IgD-negative memory B cell (primary cell): ENCODE data around the gene SLCO2B1. TPM values are rescaled to one million over a fixed set of nuclear protein-coding genes. Genes with fewer than 3 reads are reported as not detected.

ENCODE experiments used
- H3K27ac Mint-ChIP-seq, 3 donors: one replicate each; pipeline ENCODE4 v1.8.0; 2020 to 2022; ENCODE audit warnings: mild to moderate bottlenecking in 3 of 3, mixed read lengths in 3 of 3, moderate library complexity in 1 of 3
- H3K27me3 Mint-ChIP-seq: one replicate; pipeline ENCODE4 v1.8.0; 2021; ENCODE audit warnings: mixed read lengths
- H3K36me3 Mint-ChIP-seq: one replicate; pipeline ENCODE4 v1.8.0; 2020; ENCODE audit warnings: mild to moderate bottlenecking, mixed read lengths
- H3K4me1 Mint-ChIP-seq, 3 donors: one replicate each; pipeline ENCODE4 v1.8.0; 2020 to 2022; ENCODE audit warnings: mixed read lengths in 3 of 3, mild to moderate bottlenecking in 1 of 3
- H3K4me3 Mint-ChIP-seq, 4 donors: one replicate each; pipeline ENCODE4 v1.8.0; 2020 to 2022; ENCODE audit warnings: mild to moderate bottlenecking in 4 of 4, mixed read lengths in 4 of 4, moderate library complexity in 3 of 4
- H3K9me3 Mint-ChIP-seq, 3 donors: one replicate each; pipeline ENCODE4 v1.8.0; 2020 to 2021; ENCODE audit warnings: mixed read lengths in 3 of 3, mild to moderate bottlenecking in 1 of 3
- polyA plus RNA-seq: library from polyadenylated mRNA; unstranded; fragments of 300-500 nt; fragmentation: Illumina TruSeq; gene quantifications from one replicate; pipeline ENCODE4 v1.2.3, GENCODE V29; 2021

SLCO2B1 gene
- polyA plus RNA-seq, 1 donor from 2014 or later, result not detected

DNA sequence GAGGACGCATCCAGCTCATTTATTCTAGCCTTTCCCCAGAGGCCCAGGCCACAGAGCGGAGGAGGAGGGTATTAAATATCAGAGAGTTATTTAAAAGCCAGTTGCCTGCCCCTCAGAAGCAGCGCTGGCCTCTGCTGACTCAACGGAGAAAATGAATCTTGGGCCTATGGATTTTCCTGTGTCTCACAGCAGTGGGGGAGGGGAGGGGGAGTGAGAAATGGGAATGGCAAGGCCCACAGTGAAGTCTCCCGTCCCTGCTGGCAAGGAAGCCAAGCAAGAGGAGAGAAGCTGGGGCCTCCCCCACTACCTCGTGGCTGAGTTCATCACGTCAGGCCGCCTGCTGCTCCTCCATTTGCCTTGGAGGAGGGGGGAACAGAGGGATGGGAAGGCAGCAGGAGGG lies 85.2 kb downstream of the SLCO2B1 start:
- Mint-ChIP-seq H3K36me3 (no peaks in the 10 kb centered on the region), H3K27me3 (peaks cover 44% of the 10 kb centered on the region), H3K9me3 (peaks cover 0 to 4% (median 0%) of the 10 kb centered on the region in 3 donors), H3K27ac (no peak overlapping the region), H3K4me3 (no peak overlapping the region), H3K4me1 (peaks cover 0 to 4% (median 0%) of the 10 kb centered on the region in 3 donors)

DNA sequence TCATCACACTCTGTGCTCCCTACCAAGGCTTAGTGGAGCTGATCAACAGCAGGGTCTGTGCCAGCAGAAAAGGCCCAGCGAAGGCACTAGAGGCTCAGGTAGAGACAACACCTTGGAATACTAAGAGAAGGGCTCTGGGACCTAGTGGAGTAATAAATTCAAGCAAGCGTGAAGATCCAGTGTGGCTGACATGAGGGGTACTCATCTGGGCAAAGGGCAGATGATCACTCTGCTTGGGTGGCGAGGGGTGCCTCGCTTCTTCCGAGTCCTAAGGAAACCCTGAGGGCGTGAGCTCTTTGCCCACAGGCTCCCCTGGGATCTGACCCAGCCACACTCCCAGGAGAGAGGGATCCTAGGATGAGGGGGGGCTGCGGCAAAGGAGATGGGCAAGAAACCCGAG lies 86.1 kb downstream of the SLCO2B1 start:
- Mint-ChIP-seq H3K4me3 (no peak overlapping the region), H3K27me3 (peaks cover 45% of the 10 kb centered on the region), H3K36me3 (no peaks in the 10 kb centered on the region), H3K9me3 (peaks cover 0 to 4% (median 0%) of the 10 kb centered on the region in 3 donors), H3K4me1 (peaks cover 0 to 4% (median 0%) of the 10 kb centered on the region in 3 donors), H3K27ac (no peak overlapping the region)

DNA sequence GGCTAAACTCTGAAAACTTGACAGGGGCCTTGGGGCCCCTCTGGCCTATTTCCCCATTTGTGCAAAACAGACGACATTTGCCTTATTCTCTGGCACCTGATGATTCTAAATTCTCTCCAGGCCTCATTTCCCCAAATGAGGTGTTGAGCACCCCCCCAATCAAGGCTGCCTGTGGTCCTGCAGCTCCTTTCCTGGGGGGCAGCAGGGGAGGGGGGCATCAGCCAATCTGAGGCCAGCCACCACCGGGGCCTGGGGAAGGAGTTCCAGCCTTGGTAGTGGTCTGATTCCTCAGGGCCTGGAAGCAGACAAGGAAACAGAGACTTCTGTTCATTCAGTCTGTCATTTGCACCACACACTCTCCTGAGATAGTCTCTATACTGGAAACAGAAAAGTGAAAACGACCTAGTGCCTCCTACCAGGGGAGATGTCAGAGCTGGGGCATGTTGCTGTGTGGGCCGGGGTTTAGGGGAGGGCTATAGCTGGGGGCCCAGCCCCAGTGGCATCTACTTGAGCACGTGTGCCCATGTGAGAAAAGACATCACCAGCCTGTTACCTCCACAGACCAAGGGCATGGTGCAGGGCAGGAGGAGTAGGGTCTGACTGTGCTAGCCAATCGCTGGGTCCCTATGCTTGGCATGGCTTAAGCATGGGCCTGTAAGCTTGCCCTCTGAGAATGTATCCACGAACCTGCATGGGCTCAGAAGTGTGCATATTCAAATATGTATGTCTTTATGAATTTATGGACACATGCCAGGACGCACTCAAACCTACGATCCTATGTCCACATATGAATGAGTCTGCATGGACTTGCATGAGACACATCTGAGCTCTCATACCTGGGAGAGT lies 87.9 kb downstream of the SLCO2B1 start:
- Mint-ChIP-seq H3K4me1 (peaks cover 0 to 6% (median 2%) of the 10 kb centered on the region in 3 donors), H3K36me3 (no peaks in the 10 kb centered on the region), H3K27me3 (peaks cover 54% of the 10 kb centered on the region), H3K27ac (no peak overlapping the region), H3K9me3 (peaks cover 0 to 4% (median 0%) of the 10 kb centered on the region in 3 donors), H3K4me3 (peak overlapping the region in 2 of 4 donors; percentile 14 to 36)

DNA sequence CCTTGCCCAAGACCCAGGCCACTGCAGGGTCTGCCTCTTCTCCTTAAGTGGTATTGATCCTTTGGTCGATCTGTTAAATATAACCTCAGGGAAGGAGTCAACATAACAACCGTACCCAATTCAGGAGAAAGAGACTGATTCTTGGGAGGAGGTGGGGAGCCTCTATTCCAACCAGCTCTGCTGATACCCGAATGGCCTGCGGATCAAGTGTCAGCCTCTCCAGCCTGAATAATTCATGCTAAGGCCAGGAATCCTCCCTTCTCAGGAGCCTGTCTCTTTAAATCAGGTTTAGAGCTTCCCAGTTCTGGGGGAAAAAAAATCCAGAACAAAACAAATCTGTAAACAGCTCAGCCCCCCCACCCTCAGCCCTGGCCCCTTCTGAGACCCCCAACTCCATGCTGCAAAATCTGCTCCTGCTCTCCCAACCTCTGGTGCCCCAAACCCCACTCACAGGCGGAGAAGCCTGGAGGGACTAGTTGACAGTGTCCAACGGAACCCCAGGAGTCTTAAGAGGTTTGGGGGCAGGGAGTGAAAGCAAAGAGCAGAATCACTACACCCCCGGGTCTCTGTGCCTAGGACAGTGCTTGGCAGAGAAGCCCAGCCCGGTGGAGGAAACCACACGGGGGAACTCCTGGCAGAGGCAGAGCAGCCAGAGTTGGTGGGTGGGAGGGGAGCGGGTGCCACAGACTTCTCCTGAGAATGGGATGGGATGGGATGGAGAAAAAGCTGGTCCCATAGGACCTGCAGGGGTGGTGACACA lies 88.8 kb downstream of the SLCO2B1 start:
- no peaks in the 10 kb centered on the region for H3K36me3 Mint-ChIP-seq
- H3K4me1 Mint-ChIP-seq, result peaks cover 0 to 6% (median 2%) of the 10 kb centered on the region in 3 donors
- H3K9me3 Mint-ChIP-seq, result no peaks in the 10 kb centered on the region
- H3K27ac Mint-ChIP-seq, result no peak overlapping the region
- H3K27me3 Mint-ChIP-seq, result peaks cover 54% of the 10 kb centered on the region
- peak overlapping the region in 2 of 4 donors; percentile 34 to 78 for H3K4me3 Mint-ChIP-seq

DNA sequence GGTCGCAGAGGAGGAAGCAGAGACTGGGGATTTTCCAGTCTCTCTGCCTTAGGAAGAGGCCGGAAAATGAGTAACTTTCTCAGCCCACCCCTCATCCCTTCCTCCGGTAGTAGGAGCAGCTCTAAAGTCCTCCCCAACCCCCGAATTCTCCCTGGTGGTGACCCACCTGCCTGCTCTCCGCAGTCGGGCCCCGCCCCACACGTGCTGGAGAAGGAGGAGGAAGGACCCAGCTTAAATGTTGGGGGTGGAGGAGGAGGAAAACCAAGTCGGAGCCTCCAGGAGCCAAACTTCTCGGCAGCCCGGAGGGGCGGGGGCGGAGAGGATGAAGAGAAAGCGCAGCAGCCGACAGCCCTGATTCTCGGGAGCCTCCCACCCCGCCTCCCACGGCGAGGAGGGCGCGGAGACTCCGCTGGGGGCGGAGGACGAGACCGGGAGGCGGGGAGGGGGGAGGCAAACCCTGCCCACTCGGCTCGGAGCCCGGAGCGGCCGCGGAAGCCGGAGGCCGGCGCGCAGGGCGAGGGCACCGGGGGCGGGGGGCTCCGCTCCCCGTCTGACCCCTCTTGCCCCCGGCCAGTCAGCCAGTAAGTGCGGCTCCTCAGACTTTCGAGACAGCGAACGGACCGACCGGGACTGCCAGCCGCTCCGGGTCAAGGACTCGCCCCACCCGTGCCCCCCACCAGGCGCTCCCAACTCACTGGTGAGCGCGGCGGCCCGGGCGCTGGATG lies 89.6 kb downstream of the SLCO2B1 start, which contains the start of gene TPBGL:
Gene TPBGL, plus strand, starts transcription at position 464 of the 725 bp plus-strand sequence. CDS start 276 bp downstream, outside the sequence.
- H3K27me3 Mint-ChIP-seq, result peaks cover 53% of the 10 kb centered on the region
- H3K27ac Mint-ChIP-seq, result no peak within 1 kb of the TSS
- no peaks in the 10 kb centered on the region for H3K36me3 Mint-ChIP-seq

DNA sequence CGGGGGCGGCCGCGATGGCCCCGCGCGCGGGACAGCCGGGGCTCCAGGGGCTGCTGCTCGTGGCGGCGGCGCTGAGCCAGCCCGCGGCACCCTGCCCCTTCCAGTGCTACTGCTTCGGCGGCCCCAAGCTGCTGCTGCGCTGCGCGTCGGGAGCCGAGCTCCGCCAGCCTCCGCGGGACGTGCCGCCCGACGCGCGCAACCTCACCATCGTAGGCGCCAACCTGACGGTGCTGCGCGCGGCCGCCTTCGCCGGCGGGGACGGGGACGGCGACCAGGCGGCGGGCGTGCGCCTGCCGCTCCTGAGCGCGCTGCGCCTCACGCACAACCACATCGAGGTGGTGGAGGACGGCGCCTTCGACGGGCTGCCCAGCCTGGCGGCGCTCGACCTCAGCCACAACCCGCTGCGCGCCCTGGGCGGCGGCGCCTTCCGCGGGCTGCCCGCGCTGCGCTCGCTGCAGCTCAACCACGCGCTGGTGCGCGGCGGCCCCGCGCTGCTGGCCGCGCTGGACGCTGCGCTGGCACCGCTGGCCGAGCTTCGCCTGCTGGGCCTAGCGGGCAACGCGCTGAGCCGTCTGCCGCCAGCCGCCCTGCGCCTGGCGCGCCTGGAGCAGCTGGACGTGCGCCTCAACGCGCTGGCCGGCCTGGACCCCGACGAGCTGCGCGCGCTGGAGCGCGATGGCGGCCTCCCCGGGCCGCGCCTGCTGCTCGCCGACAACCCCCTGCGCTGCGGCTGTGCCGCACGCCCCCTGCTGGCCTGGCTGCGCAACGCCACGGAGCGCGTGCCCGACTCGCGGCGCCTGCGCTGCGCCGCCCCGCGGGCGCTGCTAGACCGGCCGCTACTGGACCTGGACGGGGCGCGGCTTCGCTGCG lies 90.4 kb downstream of the SLCO2B1 start:
- H3K27ac Mint-ChIP-seq, result no peak overlapping the region
- H3K4me1 Mint-ChIP-seq, result peaks cover 0 to 6% (median 2%) of the 10 kb centered on the region in 3 donors
- H3K36me3 Mint-ChIP-seq, result no peaks in the 10 kb centered on the region
- no peaks in the 10 kb centered on the region for H3K9me3 Mint-ChIP-seq
- H3K27me3 Mint-ChIP-seq, result peaks cover 46% of the 10 kb centered on the region
- H3K4me3 Mint-ChIP-seq, result peak overlapping the region in 3 of 4 donors; percentile 61 to 88 (median 87)

More for the DNA sequence above, 89.6 kb downstream of the SLCO2B1 start, which contains the start of gene TPBGL:
- H3K9me3 Mint-ChIP-seq, result no peaks in the 10 kb centered on the region
- peak within 1 kb of the TSS in 3 of 4 donors; percentile 34 to 83 (median 78) for H3K4me3 Mint-ChIP-seq
- peaks cover 0 to 6% (median 2%) of the 10 kb centered on the region in 3 donors for H3K4me1 Mint-ChIP-seq

DNA sequence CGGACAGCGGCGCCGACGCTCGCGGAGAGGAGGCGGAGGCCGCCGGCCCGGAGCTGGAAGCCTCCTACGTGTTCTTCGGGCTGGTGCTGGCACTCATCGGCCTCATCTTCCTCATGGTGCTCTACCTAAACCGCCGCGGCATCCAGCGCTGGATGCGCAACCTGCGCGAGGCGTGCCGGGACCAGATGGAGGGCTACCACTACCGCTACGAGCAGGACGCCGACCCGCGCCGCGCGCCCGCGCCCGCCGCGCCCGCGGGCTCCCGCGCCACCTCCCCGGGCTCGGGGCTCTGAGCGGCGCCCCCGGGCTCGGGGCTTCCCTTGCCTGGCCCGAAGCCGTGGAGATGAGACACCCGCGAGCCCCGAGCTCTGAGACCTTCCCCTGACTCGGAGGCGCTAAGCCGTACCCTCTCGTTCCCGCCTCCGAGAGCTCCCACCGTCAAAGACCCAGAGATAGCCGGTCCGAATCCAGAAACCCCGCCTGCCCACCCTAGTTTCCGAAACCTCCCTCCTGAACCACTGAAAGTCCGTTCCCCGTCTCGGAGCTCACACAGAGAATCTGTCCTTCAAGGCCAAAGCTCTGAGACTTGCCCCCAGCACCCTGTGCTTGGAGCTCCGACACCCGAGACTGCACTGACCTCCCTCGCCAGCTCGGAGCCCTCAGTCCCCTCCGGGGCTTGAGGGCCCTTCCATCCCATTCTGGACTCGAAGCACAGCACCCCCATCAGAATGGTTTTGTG lies 91.2 kb downstream of the SLCO2B1 start:
- peak overlapping the region; percentile 68 to 89 (median 79) for H3K4me3 Mint-ChIP-seq
- H3K36me3 Mint-ChIP-seq, result no peaks in the 10 kb centered on the region
- peaks cover 42% of the 10 kb centered on the region for H3K27me3 Mint-ChIP-seq
- no peaks in the 10 kb centered on the region for H3K9me3 Mint-ChIP-seq
- no peak overlapping the region for H3K27ac Mint-ChIP-seq
- peaks cover 0 to 6% (median 2%) of the 10 kb centered on the region in 3 donors for H3K4me1 Mint-ChIP-seq

DNA sequence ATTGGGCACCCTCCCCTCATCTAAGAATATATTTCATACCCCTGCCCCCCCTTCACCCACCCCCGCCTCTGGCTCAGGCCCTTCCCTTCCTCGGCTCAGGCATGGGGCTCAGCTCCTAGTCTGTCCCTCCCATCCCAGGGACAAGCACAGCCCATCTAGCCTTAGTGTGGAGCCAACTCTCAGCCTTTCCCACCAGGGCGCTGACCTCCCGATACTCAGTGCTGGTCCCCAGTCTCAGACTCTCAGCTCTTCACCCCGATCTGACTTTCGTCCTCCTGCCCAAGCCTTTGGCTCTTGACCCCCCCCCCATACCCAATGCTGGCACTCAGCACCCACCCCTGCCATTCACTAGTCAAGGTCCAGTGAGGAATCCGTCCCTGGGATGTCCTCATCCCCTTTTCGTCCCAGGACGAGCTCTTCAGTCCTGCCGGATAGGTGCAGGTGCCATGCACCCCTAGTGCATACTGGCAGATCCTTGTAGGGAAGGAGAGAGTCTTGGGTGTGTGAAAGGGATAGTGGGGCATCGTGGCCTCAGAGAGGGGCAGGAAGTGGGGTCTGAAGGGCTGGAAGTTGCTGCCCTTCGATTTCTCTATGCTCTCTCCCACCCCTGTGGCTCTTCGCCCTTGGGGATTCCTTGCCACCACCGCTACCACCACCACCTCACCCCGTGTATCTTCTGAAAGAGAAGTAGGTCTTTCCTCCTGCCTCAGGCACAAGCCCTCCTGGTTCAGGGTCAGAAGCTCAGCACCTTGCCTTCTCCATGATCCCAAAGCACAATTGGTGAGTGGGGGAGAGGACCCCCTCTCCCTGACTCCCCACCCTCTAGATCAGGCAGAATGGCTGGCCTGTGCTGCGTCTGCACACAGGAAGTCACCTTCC lies 92.1 kb downstream of the SLCO2B1 start:
- Mint-ChIP-seq H3K4me1 (peaks cover 0 to 4% (median 2%) of the 10 kb centered on the region in 3 donors), H3K27me3 (peaks cover 33% of the 10 kb centered on the region), H3K9me3 (no peaks in the 10 kb centered on the region), H3K27ac (peak overlapping the region in 1 of 3 donors; percentile 62), H3K36me3 (no peaks in the 10 kb centered on the region), H3K4me3 (peak overlapping the region; percentile 50 to 89 (median 70))

DNA sequence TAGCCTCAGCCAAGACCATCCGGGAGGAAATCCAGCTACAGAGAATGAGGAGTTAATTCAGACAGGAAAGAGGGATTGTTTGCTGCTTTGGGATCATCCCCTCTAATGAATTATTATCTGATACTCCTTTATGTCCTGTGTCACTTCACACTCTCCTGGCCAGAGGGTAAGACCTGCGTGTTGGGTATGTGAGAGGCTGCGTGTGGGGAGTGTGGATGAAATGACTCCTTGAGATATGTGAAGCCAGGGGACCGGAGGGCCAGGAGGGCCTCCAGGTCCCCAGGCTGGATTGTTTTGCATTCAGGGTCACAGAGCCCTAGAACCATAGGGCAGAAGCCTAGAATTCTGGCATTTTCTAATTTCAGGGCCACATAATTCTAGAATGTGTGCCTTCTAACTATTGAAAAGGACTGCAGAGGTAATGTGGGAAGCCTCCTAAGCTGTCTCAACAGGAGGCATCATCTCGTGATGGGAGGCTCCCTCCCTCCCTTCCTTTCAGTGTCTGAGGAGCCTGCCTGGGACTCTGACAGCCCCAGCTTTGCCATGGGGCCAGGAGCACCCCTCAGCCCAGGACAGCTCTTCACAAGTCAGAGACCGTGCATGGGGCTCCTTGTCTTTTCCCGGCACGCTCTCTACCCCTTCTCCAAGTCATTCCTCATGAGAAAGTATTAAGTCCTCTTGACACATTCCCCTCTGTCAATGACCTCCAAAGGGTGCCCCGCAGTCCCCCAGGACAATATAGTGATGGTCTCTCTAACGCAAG lies 93.3 kb downstream of the SLCO2B1 start:
- Mint-ChIP-seq H3K27me3 (peaks cover 37% of the 10 kb centered on the region), H3K4me3 (no peak overlapping the region), H3K4me1 (peaks cover 0 to 5% (median 3%) of the 10 kb centered on the region in 3 donors), H3K36me3 (no peaks in the 10 kb centered on the region), H3K27ac (no peak overlapping the region), H3K9me3 (no peaks in the 10 kb centered on the region)

DNA sequence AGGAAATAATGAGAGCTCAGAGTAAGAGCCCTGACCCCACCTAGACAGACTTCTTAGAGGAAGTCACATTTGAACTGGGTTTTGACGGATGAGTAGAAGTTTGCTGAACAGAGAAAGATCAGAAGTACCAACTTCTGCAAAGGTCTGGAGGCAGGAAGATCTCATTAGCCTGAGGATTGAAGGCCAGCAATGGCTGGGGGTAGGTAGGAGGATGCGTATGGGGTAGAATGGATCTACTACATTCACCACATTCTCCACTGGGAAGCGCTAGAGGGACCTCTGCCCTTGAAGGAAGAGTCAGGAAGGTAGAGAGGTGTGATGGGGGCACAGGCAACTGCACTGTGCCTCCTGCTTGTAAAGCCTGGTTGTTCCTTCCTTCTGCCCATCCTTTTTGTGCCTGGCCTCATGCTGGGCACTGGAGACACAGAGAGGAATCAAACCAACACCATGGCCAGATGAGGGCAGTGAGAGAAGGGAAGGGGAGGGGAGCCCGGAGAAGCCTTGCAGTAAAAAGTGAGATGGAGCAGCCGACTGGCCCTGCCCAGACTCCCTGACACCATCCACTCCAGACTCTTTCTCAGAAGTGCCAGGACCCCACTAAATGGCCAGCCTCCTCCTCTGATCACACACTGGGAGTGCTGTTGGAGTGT lies 94.6 kb downstream of the SLCO2B1 start:
- Mint-ChIP-seq H3K4me1 (peaks cover 0 to 5% (median 3%) of the 10 kb centered on the region in 3 donors), H3K27ac (peak overlapping the region in 2 of 3 donors; percentile 38 to 50), H3K36me3 (no peaks in the 10 kb centered on the region), H3K9me3 (no peaks in the 10 kb centered on the region), H3K27me3 (peaks cover 25% of the 10 kb centered on the region), H3K4me3 (no peak overlapping the region)

DNA sequence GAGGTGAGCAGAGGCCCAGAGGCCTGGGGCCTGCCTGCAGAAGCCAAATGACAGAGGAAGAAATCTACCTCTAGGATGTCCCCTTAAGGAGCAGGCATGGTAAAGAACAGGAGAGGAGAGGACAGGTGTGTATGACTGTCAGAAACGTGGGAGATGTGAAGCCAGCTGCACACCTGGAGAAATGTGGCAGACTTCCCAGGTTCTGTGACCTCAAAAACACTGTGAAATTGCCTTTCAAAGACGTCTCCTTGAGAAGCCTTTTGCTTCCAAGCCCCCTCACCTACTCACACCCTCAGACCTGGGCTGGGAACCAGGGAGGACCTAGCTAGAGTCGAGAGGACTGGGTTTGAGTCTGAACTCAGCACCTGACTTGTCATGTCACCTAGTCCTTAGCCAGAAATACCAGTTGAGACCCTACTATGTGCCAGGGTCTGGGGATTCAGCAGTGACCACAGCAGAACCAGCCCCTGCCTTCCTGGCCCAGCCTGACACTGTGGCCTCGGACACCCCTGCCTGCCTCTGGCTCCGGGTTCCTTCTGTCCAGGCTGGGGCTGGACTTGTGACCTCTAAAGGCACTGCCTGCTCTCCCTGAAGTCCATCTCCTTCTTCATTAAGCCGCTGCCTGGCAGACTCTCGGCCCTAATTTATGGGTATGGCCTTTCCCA lies 95.2 kb downstream of the SLCO2B1 start:
- Mint-ChIP-seq H3K27me3 (peaks cover 25% of the 10 kb centered on the region), H3K9me3 (no peaks in the 10 kb centered on the region), H3K27ac (no peak overlapping the region), H3K4me1 (peaks cover 0 to 5% (median 3%) of the 10 kb centered on the region in 3 donors), H3K36me3 (no peaks in the 10 kb centered on the region), H3K4me3 (no peak overlapping the region)
